Esophagus (tissue), 2 donors: Measurements from ENCODE around the gene FNDC3B. TPM values are rescaled to one million over a fixed set of nuclear protein-coding genes. Genes with fewer than 3 reads are reported as not detected.

Experiments
- H3K27ac ChIP-seq, 2 donors: one replicate each; pipeline ENCODE4 v1.5.1; 2013; ENCODE audit warnings: low read depth in 2 of 2, mild to moderate bottlenecking in 2 of 2, inconsistent platforms in 1 of 2, low read length in 1 of 2, moderate library complexity in 1 of 2
- H3K27me3 ChIP-seq, 2 donors: one replicate each; pipeline ENCODE4 v1.6.1; 2013; ENCODE audit warnings: low read length in 2 of 2, control low read depth in 1 of 2, mild to moderate bottlenecking in 1 of 2; ENCODE audit not compliant: insufficient read depth in 2 of 2, control insufficient read depth in 1 of 2
- H3K36me3 ChIP-seq, 2 donors: one replicate each; pipeline ENCODE4 v1.6.1; 2013; ENCODE audit warnings: low read length in 1 of 2; ENCODE audit not compliant: control insufficient read depth in 2 of 2, insufficient read depth in 2 of 2
- H3K4me1 ChIP-seq, 2 donors: one replicate each; pipeline ENCODE4 v1.6.1; 2013; ENCODE audit warnings: low read length in 1 of 2; ENCODE audit not compliant: control insufficient read depth in 2 of 2, insufficient read depth in 2 of 2
- H3K4me3 ChIP-seq, 2 donors: one replicate each; pipeline ENCODE4 v1.5.1; 2013; ENCODE audit warnings: low read length in 2 of 2, mild to moderate bottlenecking in 2 of 2, low read depth in 1 of 2, moderate library complexity in 1 of 2
- H3K9me3 ChIP-seq, 2 donors: one replicate each; pipeline ENCODE4 v1.6.1; 2013; ENCODE audit warnings: mild to moderate bottlenecking in 2 of 2, low read depth in 1 of 2, low read length in 1 of 2, moderate library complexity in 1 of 2; ENCODE audit not compliant: control insufficient read depth in 2 of 2, insufficient read depth in 1 of 2
- WGBS, 2 donors: extraction: QIAGEN DNeasy Blood & Tissue Kit; methylation state at CpG; one replicate each; pipeline ENCODE4 v1.1.7; 2013; 5-methylcytosine and 5-hydroxymethylcytosine counted together
- polyA plus RNA-seq, 2 donors: library from polyadenylated mRNA; stranded (reverse); fragments of 200-250 nt; gene quantifications; one replicate each; pipeline ENCODE4 v1.2.3, GENCODE V29; 2013
- donor health status: healthy with polysubstance abuse.
- donor health status: Bipolar disorder and iron deficiency.

The FNDC3B gene
- polyA plus RNA-seq, 2 donors: 2.8 to 3.3 TPM

- Histone ChIP-seq H3K4me1 (no peaks in the 10 kb centered on the region), H3K9me3 (no peaks in the 10 kb centered on the region), H3K4me3 (no peak overlapping the region), H3K27ac (no peak overlapping the region), H3K36me3 (no peaks in the 10 kb centered on the region), H3K27me3 (no peaks in the 10 kb centered on the region)
- WGBS, 2 donors: 92 to 95% methylated on average over 3 of the region's 3 CpGs
Measured at GRCh38 chr3:172163320-172163719, 123.9 kb downstream of the FNDC3B start.

- Histone ChIP-seq H3K9me3 (no peaks in the 10 kb centered on the region), H3K27ac (no peak overlapping the region), H3K36me3 (no peaks in the 10 kb centered on the region), H3K4me3 (no peak overlapping the region), H3K4me1 (peaks cover 3% of the 10 kb centered on the region in 2 donors), H3K27me3 (no peaks in the 10 kb centered on the region)
- 92 to 96% methylated on average over 6 of the region's 6 CpGs for WGBS, 2 donors
Measured at GRCh38 chr3:172164620-172165362, 125.4 kb downstream of the FNDC3B start.

GRCh38 chr3:172166261-172166660, 126.9 kb downstream of the FNDC3B start:
- no peaks in the 10 kb centered on the region for H3K36me3 ChIP-seq
- no peaks in the 10 kb centered on the region for H3K27me3 ChIP-seq
- WGBS, 2 donors: 95 to 96% methylated on average over 6 of the region's 6 CpGs
- no peaks in the 10 kb centered on the region for H3K9me3 ChIP-seq
- H3K4me1 ChIP-seq: peaks cover 3% of the 10 kb centered on the region in 2 donors
- H3K4me3 ChIP-seq: no peak overlapping the region
- no peak overlapping the region for H3K27ac ChIP-seq

GRCh38 chr3:172166890-172167289, 127.5 kb downstream of the FNDC3B start:
- Histone ChIP-seq H3K4me3 (no peak overlapping the region), H3K36me3 (no peaks in the 10 kb centered on the region), H3K9me3 (no peaks in the 10 kb centered on the region), H3K27me3 (no peaks in the 10 kb centered on the region), H3K4me1 (peaks cover 3% of the 10 kb centered on the region in 2 donors), H3K27ac (no peak overlapping the region)
- WGBS, 2 donors: 94 to 96% methylated on average over 9 of the region's 9 CpGs

GRCh38 chr3:172167892-172168648, 128.7 kb downstream of the FNDC3B start:
- whole genome bisulfite sequencing, 2 donors: 78 to 85% methylated on average over 3 of the region's 3 CpGs
- no peaks in the 10 kb centered on the region for H3K9me3 ChIP-seq
- no peaks in the 10 kb centered on the region for H3K27me3 ChIP-seq
- no peak overlapping the region for H3K4me3 ChIP-seq
- H3K27ac ChIP-seq: no peak overlapping the region
- H3K36me3 ChIP-seq: no peaks in the 10 kb centered on the region
- H3K4me1 ChIP-seq: peaks cover 3% of the 10 kb centered on the region in 2 donors

- Histone ChIP-seq H3K27me3 (no peaks in the 10 kb centered on the region), H3K4me1 (peaks cover 3% of the 10 kb centered on the region in 2 donors), H3K36me3 (no peaks in the 10 kb centered on the region), H3K27ac (no peak overlapping the region), H3K4me3 (no peak overlapping the region), H3K9me3 (no peaks in the 10 kb centered on the region)
- 93 to 96% methylated on average over 5 of the region's 5 CpGs for WGBS, 2 donors
Measured at GRCh38 chr3:172170073-172170709, 130.8 kb downstream of the FNDC3B start.

GRCh38 chr3:172170841-172171240, 131.5 kb downstream of the FNDC3B start:
- Histone ChIP-seq H3K9me3 (no peaks in the 10 kb centered on the region), H3K36me3 (no peaks in the 10 kb centered on the region), H3K4me3 (no peak overlapping the region), H3K27ac (no peak overlapping the region), H3K4me1 (peaks cover 3% of the 10 kb centered on the region in 2 donors), H3K27me3 (no peaks in the 10 kb centered on the region)

- Histone ChIP-seq H3K4me3 (no peak overlapping the region), H3K9me3 (no peaks in the 10 kb centered on the region), H3K27me3 (no peaks in the 10 kb centered on the region), H3K36me3 (no peaks in the 10 kb centered on the region), H3K27ac (no peak overlapping the region), H3K4me1 (peaks cover 3% of the 10 kb centered on the region in 2 donors)
- 87 to 91% methylated on average over 2 of the region's 2 CpGs for WGBS, 2 donors
Measured at GRCh38 chr3:172171396-172172075, 132.2 kb downstream of the FNDC3B start.
